ENCODE data around the gene AGBL3.
"Not testable (repeated sequence)": the region's sequence is repeated elsewhere in the genome, so short reads cannot be mapped to it uniquely, and the experiment has no call there.

Gene AGBL3

DNA sequence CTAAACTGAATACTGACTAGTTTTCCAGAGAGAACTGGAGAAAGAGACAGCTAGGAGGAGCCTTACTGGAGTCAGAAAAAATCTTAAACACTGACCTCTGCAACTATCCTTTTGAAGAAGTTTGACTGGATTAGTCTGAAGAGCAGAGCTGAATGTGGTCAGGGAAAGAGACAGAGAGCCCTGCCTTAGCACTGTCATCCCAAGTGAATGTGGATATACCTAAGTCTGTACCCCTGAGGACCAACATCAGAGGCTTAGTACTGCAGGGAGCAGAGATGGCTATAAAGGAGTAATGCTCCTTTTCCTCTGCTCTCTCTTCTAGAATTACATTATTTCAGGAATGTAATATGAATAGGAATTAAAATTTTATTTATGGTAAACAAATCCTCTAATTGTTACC is 91.7 kb downstream of the AGBL3 start:
- no peak for DNase-seq

- no peak for DNase-seq
Observed at GRCh38 chr7:135079068-135079467, 92.8 kb downstream of the AGBL3 start.

DNA sequence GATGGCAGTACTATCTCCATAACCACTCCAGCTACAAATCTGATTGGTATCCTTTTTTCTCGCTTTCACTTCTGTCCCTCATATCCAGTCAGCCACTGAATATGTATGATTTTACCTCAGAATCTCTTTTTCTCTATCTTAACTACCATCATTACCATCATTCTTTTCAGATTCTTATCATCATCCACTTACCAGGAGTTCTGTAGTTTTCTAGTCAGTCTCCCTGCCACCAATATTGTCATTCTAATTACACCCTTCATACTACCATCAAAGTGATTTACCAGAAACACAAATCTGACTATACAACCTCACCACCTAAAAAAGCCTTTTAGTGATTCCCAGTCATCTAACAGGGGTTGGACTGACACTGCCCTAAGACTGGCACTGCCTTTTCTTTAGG is 96.7 kb downstream of the AGBL3 start:
- no peak for DNase-seq

- no peak for DNase-seq
Observed at GRCh38 chr7:135088566-135088965, 102.3 kb downstream of the AGBL3 start.

- no peak for DNase-seq
Observed at GRCh38 chr7:135091717-135092116, 105.4 kb downstream of the AGBL3 start.

GRCh38 chr7:135094472-135095237 is 108.3 kb downstream of the AGBL3 start:
- DNase-seq: no peak

- DNase-seq: no peak
Observed at GRCh38 chr7:135095450-135095849, 109.1 kb downstream of the AGBL3 start.

DNA sequence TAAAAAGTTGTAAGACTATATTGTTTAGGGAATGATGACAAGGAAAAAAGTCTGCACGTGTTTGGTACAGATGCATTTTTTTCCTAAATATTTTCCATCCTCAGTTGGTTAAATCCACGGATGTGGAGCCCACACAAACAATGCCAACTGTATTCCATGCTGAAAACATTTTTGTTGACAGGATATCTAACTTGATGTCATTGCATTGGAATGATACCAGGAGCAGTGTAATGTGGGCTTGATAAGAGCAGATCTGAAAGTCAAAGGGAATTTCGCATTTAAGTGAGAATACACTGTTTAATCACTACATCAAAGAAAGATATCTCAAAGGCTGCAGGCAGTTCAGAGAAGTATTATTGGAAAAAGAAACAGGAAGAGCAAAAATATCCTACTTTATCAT is 112.1 kb downstream of the AGBL3 start:
- DNase-seq: no peak

- no peak for DNase-seq
Observed at GRCh38 chr7:135100856-135101255, 114.5 kb downstream of the AGBL3 start.

- no peak for DNase-seq
Observed at GRCh38 chr7:135102372-135102771, 116.1 kb downstream of the AGBL3 start.

DNA sequence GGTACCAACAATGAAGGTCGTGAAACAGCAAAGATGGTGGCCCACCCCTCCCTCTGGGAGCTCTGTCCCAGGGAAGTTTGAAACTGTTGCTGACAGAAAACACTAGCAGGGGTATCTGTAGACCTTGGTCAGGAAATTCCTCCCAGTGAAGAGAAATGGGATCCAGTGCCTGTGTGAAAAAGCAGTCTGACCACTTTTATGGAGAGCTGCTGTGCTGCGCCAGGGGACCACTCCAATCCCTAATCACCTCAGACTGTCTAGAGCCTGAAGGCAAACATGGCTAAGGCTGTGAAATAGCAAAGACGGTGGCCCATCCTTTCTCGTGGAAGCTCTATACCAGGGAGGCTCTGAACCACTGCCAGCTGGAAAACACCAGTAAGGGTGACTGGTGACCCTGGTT is 123.3 kb downstream of the AGBL3 start:
- DNase-seq: no peak

DNA sequence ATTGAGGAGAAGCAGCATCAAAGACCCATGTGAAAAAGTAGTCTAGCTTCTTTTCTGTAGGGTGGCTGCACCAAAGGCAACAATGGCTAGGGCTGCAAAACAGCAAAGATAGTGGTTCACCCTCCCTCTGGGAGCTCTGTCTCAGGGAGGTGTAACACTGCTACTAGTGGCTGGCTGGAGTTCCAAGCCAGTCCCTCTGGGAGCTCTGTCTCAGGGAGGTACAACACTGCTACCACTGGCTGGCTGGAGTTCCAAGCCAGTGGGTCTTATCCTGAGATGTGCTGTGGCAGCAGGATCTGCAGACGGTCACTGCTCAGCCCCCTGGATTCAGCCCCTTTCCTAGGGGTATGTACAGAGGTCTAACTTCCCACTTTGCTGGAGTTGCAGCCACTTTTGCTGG is 123.7 kb downstream of the AGBL3 start:
- DNase-seq: no peak

- no peak for DNase-seq
Observed at GRCh38 chr7:135111379-135111778, 125.1 kb downstream of the AGBL3 start.

- no peak for DNase-seq
Observed at GRCh38 chr7:135114622-135115021, 128.3 kb downstream of the AGBL3 start.

DNA sequence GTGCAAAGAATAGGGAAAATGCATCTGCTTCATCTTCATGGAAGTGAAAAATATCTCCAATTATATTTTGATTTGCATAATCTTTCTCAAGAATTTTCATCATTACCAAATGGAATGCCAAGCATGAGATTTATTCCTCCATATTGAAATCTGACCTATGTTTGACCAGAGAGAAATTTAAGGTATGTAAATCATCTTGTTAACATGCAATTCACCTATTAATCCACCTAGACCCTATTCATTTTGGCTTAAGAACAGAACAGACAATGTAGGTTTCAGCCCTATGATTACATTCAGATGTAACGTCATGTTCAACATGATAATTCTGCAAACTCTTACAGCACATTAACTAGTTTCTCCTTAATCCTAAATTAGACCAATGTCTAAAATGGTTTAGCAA is 130.8 kb downstream of the AGBL3 start:
- no peak for DNase-seq

- no peak for DNase-seq
Observed at GRCh38 chr7:135121868-135122267, 135.6 kb downstream of the AGBL3 start.

- DNase-seq: not testable (repeated sequence)
Observed at GRCh38 chr7:135124631-135125030, 138.3 kb downstream of the AGBL3 start.

- no peak for DNase-seq
Observed at GRCh38 chr7:135128931-135129330, 142.6 kb downstream of the AGBL3 start.

DNA sequence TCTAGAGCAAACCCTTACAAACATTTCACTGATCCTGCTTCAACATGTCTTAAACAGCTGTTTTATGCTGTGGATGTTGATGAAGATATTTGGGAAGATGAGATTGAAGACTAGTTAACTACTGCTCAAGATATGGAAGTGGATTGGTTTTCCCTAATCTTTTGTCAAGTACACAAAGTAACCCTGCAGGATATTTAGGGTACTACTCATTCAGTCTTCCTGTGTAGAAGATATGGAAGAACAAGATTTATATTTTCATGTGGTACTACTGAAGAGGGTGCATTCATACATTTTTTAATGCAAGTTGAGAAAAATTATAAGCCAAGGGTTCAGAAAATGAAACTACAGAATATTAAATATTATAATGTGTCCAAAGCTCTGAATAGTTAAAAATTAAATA is 143.3 kb downstream of the AGBL3 start:
- DNase-seq: no peak

DNA sequence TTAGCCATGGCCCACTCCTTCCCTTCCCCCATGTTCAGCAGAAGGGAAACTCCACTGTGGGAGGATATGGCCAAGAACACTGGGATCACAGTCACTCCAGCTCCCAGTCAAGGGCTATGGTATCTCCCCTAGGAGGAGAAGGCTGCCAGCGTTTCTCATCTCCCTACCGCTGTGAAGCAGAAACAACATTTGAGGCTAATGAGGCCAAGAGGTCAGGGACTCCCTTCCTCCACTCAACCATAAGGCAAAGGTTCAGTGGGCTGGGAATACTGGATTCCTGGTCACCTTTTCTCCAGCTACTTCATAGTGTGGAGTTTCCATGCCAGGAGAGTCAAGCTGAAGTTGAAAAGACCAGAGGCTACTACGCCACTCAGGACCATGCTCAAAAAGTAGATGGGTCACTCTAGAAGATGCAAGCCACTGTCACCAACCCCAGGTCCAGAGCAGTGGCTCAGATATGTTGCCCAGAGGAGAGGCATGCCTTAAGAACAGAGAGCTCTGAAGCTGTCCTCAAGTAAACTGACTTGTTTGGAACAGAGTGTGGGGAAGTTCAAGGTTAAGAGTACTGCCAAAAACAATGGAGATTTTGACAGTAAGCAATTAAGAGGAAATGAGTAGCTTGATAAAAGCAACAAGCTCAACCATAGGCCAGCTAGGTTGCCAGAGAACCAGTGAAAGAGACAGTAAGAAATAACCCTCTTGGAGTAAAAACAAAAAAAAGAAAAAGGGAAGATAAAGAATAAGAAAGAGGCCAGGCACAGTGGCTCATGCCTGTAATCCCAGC is 157.8 kb downstream of the AGBL3 start:
- no peak for DNase-seq

GRCh38 chr7:135147341-135147898 is 161.1 kb downstream of the AGBL3 start:
- DNase-seq: no peak

GRCh38 chr7:135147899-135148721 is 161.8 kb downstream of the AGBL3 start, which contains the start of gene TMEM140:
Gene TMEM140, plus strand, starts transcription at chr7:135148072. Its CDS starts 16,370 bp downstream, at chr7:135164442.
- no peak for DNase-seq

Data from NCI-H2029 (cell line).